Muscle of leg (tissue), 11 donors: ENCODE measurements around the gene MCM8. TPM values are rescaled to one million over a fixed set of nuclear protein-coding genes. Genes with fewer than 3 reads are reported as not detected.

Experiments used
- DNase-seq: peaks from one replicate; pipeline ENCODE4 v3.0.0; 2013
- H3K27ac ChIP-seq: one replicate; pipeline ENCODE4 v1.5.1; 2013; ENCODE audit warnings: mild to moderate bottlenecking, low read length, control low read depth
- H3K27me3 ChIP-seq: one replicate; pipeline ENCODE4 v1.6.1; 2013; ENCODE audit warnings: low read length; ENCODE audit not compliant: control insufficient read depth, insufficient read depth
- H3K36me3 ChIP-seq: one replicate; pipeline ENCODE4 v1.6.1; 2013; ENCODE audit warnings: low read length; ENCODE audit not compliant: control insufficient read depth, insufficient read depth
- H3K4me1 ChIP-seq: one replicate; pipeline ENCODE4 v1.6.1; 2013; ENCODE audit warnings: low read length; ENCODE audit not compliant: control insufficient read depth, insufficient read depth
- H3K4me3 ChIP-seq: one replicate; pipeline ENCODE4 v1.5.1; 2013; ENCODE audit warnings: low read length, control low read depth
- H3K9me3 ChIP-seq: replicated peaks from 2 replicates; pipeline ENCODE4 v1.6.1; 2013; ENCODE audit warnings: low read depth, low read length; ENCODE audit not compliant: control insufficient read depth
- WGBS: methylation state at CpG from one replicate; pipeline ENCODE4 v1.1.5; 2013; ENCODE audit warnings: missing lambda C conversion rate; ENCODE audit not compliant: insufficient coverage; 5-methylcytosine and 5-hydroxymethylcytosine counted together
- polyA plus RNA-seq, 8 donors: library from polyadenylated mRNA; unstranded; fragments of 120-200 nt; gene quantifications; one replicate each; pipeline versions ENCODE4 v1.2.1 to v1.2.3, GENCODE V29; 2013; ENCODE audit warnings: inconsistent platforms in 1 of 8, low replicate concordance in 1 of 8; ENCODE audit not compliant: insufficient read length in 8 of 8, insufficient read depth in 1 of 8
- total RNA-seq: library from RNA; stranded (reverse); fragments of 120-200 nt; gene quantifications from one replicate; pipeline ENCODE4 v1.2.4, GENCODE V29; 2013

Gene MCM8
- total and polyA plus RNA-seq, 9 donors = 7.9 to 11.7 (median 9.1) TPM

GRCh38 chr20:5996765-5997164 is 46.3 kb downstream of the MCM8 start:
- H3K4me1 ChIP-seq = no peaks in the 10 kb centered on the region
- no peaks in the 10 kb centered on the region for H3K9me3 ChIP-seq
- no peak for DNase-seq
- H3K4me3 ChIP-seq = no peak overlapping the region
- no CpG with 5 or more reads among the region's 1 CpG for WGBS
- H3K27me3 ChIP-seq = no peaks in the 10 kb centered on the region
- H3K27ac ChIP-seq = no peak overlapping the region
- no peaks in the 10 kb centered on the region for H3K36me3 ChIP-seq

- H3K27ac ChIP-seq = no peak overlapping the region
- no peaks in the 10 kb centered on the region for H3K9me3 ChIP-seq
- no peak overlapping the region for H3K4me3 ChIP-seq
- H3K36me3 ChIP-seq = no peaks in the 10 kb centered on the region
- no peaks in the 10 kb centered on the region for H3K4me1 ChIP-seq
- WGBS = 89% methylated on average over 9 of the region's 9 CpGs
- no peaks in the 10 kb centered on the region for H3K27me3 ChIP-seq
- no peak for DNase-seq
These were observed 49.3 kb downstream of the MCM8 start for GRCh38 chr20:5999783-6000182.

- DNase-seq = peak; percentile 3
- WGBS = 71% methylated on average over 7 of the region's 8 CpGs
- Histone ChIP-seq H3K36me3 (no peaks in the 10 kb centered on the region), H3K27ac (no peak overlapping the region), H3K4me1 (peaks cover 2% of the 10 kb centered on the region), H3K27me3 (no peaks in the 10 kb centered on the region), H3K9me3 (no peaks in the 10 kb centered on the region), H3K4me3 (no peak overlapping the region)
These were observed 50.4 kb downstream of the MCM8 start for GRCh38 chr20:6000871-6001270.

GRCh38 chr20:6006603-6006949 is 56.1 kb downstream of the MCM8 start:
- no peaks in the 10 kb centered on the region for H3K27me3 ChIP-seq
- peaks cover 10% of the 10 kb centered on the region for H3K36me3 ChIP-seq
- peaks cover 9% of the 10 kb centered on the region for H3K4me1 ChIP-seq
- peak overlapping the region; percentile 6 for H3K27ac ChIP-seq
- no peaks in the 10 kb centered on the region for H3K9me3 ChIP-seq
- 0% methylated on average over 3 of the region's 10 CpGs for WGBS
- peak overlapping the region; percentile 62 for H3K4me3 ChIP-seq
- DNase-seq = no peak

- Histone ChIP-seq H3K4me1 (peaks cover 9% of the 10 kb centered on the region), H3K4me3 (peak overlapping the region; percentile 62), H3K27me3 (no peaks in the 10 kb centered on the region), H3K9me3 (no peaks in the 10 kb centered on the region), H3K27ac (no peak overlapping the region), H3K36me3 (peaks cover 14% of the 10 kb centered on the region)
- no CpG with 5 or more reads among the region's 4 CpGs for WGBS
- peak; percentile 6 for DNase-seq
These were observed 56.7 kb downstream of the MCM8 start for GRCh38 chr20:6007094-6007528.

GRCh38 chr20:6007529-6008103 is 57.2 kb downstream of the MCM8 start:
- Histone ChIP-seq H3K4me3 (peak overlapping the region; percentile 62), H3K27ac (no peak overlapping the region), H3K4me1 (peaks cover 9% of the 10 kb centered on the region), H3K27me3 (no peaks in the 10 kb centered on the region), H3K9me3 (no peaks in the 10 kb centered on the region), H3K36me3 (peaks cover 20% of the 10 kb centered on the region)
- DNase-seq = peak; percentile 2
- WGBS = no CpG with 5 or more reads among the region's 3 CpGs

DNA sequence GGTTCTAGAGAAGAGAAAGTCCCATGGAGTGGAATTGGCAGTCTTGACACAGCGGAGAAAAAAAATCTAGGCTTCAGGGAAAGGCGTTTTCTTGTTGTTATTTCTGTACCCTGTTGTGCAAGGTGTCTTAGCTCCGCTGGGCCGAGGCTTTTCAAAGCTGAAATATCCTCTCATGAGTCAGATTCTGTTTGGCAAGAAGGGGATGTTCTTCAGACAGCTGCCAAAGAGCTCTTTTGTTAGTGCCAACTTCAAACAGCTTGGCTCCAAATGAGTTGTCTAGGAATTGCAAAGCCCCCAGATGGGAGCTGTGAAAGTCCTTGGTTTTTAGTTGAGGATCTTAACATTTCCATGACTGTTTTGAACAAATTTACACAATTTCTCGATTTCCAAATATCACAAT is 57.8 kb downstream of the MCM8 start:
- no peaks in the 10 kb centered on the region for H3K27me3 ChIP-seq

DNA sequence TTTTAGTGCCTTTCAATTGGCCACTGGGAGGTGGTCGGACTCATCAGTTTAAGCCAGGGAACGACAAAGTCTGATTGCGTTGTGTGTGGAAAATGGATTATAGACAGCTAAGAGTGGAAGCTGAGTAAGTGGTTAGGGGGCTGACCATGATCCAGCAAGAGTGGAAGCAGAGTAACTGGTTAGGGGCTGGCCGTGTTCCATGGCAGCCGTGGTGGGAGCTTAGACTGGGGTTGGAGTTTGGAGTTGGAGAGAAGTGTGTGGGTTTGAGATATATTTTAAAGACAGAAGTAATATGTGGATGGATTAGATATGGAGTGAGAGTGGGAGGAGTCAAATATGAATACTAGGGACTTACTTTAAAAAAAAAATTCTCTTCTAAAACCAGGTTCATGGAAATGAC is 61.7 kb downstream of the MCM8 start:
- H3K4me1 ChIP-seq = peaks cover 5% of the 10 kb centered on the region
- no peak for DNase-seq
- H3K9me3 ChIP-seq = no peaks in the 10 kb centered on the region
- H3K36me3 ChIP-seq = peaks cover 30% of the 10 kb centered on the region
- H3K27me3 ChIP-seq = no peaks in the 10 kb centered on the region
- H3K27ac ChIP-seq = no peak overlapping the region
- H3K4me3 ChIP-seq = no peak overlapping the region
- WGBS = 91% methylated on average over 5 of the region's 5 CpGs

More for the DNA sequence above, 57.8 kb downstream of the MCM8 start:
- DNase-seq = peak; percentile 75
- peak overlapping the region; percentile 29 for H3K27ac ChIP-seq
- peaks cover 25% of the 10 kb centered on the region for H3K36me3 ChIP-seq
- peaks cover 9% of the 10 kb centered on the region for H3K4me1 ChIP-seq
- 47% methylated on average over 2 of the region's 5 CpGs for WGBS
- peak overlapping the region; percentile 62 for H3K4me3 ChIP-seq
- no peaks in the 10 kb centered on the region for H3K9me3 ChIP-seq

DNA sequence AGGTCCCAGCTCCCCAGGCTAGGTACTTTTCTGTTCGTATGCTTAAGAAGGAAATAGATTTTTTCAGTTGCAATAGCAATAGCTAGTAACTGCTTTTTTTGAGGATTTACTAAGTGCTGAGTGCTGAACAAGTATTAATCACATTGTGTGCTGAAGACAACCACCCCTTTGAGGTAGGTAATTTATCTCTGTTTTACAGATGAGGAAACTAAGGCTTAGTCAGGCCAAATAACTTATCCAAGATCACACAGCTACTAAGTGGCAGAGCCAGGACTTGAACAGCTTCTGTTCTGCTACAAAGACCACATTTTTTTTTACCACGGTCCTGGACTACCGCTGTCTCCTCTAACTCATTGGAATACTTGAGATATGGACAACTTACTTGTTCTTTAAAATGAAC is 63.6 kb downstream of the MCM8 start:
- no peak overlapping the region for H3K4me3 ChIP-seq
- H3K4me1 ChIP-seq = no peaks in the 10 kb centered on the region
- no peak overlapping the region for H3K27ac ChIP-seq
- DNase-seq = no peak
- 67% methylated on average over 1 of the region's 3 CpGs for WGBS
- H3K36me3 ChIP-seq = peaks cover 30% of the 10 kb centered on the region
- H3K9me3 ChIP-seq = no peaks in the 10 kb centered on the region
- H3K27me3 ChIP-seq = no peaks in the 10 kb centered on the region

DNA sequence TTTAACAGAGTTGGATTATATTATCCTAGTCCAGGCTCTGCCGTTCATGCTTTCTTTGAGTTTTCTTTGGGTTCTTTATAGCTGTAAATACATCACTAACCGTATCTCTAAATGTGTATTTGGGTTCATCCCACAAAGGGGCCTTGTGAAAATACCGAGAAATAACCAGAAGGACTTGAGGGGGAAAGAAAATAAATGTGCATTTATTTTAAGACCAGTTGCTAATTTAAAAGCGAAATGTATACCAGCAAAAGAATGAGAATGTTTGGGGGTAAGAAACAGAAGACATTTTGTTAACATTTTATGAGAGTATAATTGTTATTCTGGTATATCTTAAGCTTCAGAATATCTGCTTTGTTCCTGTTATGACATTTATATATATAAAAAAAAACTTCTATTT is 64.5 kb downstream of the MCM8 start:
- WGBS = no CpG with 5 or more reads among the region's 4 CpGs
- Histone ChIP-seq H3K9me3 (no peaks in the 10 kb centered on the region), H3K4me3 (no peak overlapping the region), H3K27me3 (no peaks in the 10 kb centered on the region), H3K4me1 (no peaks in the 10 kb centered on the region), H3K27ac (no peak overlapping the region), H3K36me3 (peaks cover 27% of the 10 kb centered on the region)
- no peak for DNase-seq

DNA sequence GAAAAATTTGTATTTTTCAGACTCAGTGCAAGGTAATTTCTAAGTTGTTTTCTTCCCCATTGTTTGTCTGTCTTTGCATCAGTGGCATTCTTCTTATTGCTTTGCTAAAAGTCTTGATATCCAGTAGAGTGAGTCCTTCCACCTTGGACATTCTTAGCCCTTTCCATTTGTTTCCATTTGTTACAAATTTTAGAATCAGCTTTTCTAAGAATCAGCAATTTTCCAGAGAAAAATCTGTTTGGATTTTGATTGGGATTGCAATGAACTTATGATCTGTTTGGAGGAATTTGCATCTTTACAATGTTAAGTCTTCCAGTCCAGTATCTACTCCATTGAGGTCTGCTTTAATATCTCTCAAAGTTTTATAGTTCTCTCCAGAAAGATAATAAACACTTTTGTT is 67.0 kb downstream of the MCM8 start:
- Histone ChIP-seq H3K27ac (no peak overlapping the region), H3K9me3 (no peaks in the 10 kb centered on the region), H3K36me3 (peaks cover 17% of the 10 kb centered on the region), H3K27me3 (no peaks in the 10 kb centered on the region), H3K4me3 (no peak overlapping the region), H3K4me1 (no peaks in the 10 kb centered on the region)
- no peak for DNase-seq
